ENCODE measurements around the gene TAMALIN. TPM values are rescaled to one million over a fixed set of nuclear protein-coding genes. Genes with fewer than 3 reads are reported as not detected.

Gene TAMALIN
- total and polyA plus RNA-seq, 2 of the 4 experiments (the other 2 are of a cell fraction), result 2.7 to 5.3 TPM

GRCh38 chr12:51971679-51972421 lies 34.9 kb upstream of the TAMALIN start (continued):
- TF ChIP-seq SMC3 (IDR thresholded peaks at IDR 0.05; ENCODE audit: low read depth, low read length), result no peak

DNA sequence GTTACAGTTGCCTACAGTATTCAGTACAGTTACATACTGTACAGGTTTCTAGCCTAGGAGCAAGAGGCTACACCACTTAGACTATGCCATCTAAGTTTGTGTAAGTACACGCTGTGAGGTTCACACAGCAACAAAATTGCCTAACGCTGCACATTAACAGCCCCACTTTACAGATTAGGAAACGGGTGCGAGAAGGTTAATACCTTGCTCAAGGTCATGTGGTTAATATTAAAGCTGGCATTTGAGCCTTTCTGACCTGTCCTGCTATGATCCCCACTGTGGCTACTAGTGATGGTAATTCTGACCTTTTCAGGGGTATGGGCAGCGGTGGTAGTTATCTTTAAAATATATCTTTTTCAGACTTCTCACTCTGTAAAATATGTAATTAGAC lies 34.3 kb upstream of the TAMALIN start:
- Histone ChIP-seq H3K27ac (ENCODE audit: insufficient read depth, low read length) (peak overlapping the region; percentile 5; the same call in 1 of the 2 replicates), H3K4me3 (ENCODE audit: insufficient read depth, low read depth, low read length) (no peak overlapping the region), H3K9me3 (ENCODE audit: control insufficient read depth, insufficient read depth, low read length) (no peaks in the 10 kb centered on the region), H2BK15ac (ENCODE audit: low read depth, low read length) (peak overlapping the region; percentile 96), H2BK20ac (ENCODE audit: low read depth, low read length) (peak overlapping the region; percentile 95), H4K8ac (ENCODE audit: low read depth in 2 of 2, low read length in 2 of 2) (peak overlapping the region; percentile 59 to 79), H3K27me3 (ENCODE audit: control insufficient read depth, insufficient read depth, low read length) (no peaks in the 10 kb centered on the region), H2AFZ (replicated peaks; ENCODE audit: low read length, poor library complexity) (no peak overlapping the region), H2AK5ac (ENCODE audit: low read depth, low read length) (peak overlapping the region; percentile 88), H3K56ac (ENCODE audit: extremely low read depth, insufficient read depth, low read length) (peak overlapping the region; percentile 20; the same call in 1 of the 2 replicates), H3K9ac (ENCODE audit: low read depth, low read length) (no peak overlapping the region; the same call in 1 of the 2 replicates), H2BK120ac (ENCODE audit: low read depth, low read length) (peak overlapping the region; percentile 95), H3K4me1 (ENCODE audit: control insufficient read depth, insufficient read depth, low read length) (peaks cover 38% of the 10 kb centered on the region), H3K4ac (ENCODE audit: low read depth, low read length) (peak overlapping the region; percentile 97), H2BK5ac (ENCODE audit: low read depth, low read length, poor library complexity, severe bottlenecking) (peak overlapping the region; percentile 83), H4K5ac (ENCODE audit: low read depth, low read length) (peak overlapping the region; percentile 49), H2AK9ac (replicated peaks; ENCODE audit: low read depth, low read length, poor library complexity) (no peak overlapping the region), H3K18ac (ENCODE audit: low read depth, low read length) (peak overlapping the region; percentile 78), H3K14ac (replicated peaks; ENCODE audit: low read depth, low read length) (peak overlapping the region; percentile 97), H3K23ac (ENCODE audit: low read depth, low read length) (peak overlapping the region; percentile 93), H4K91ac (ENCODE audit: insufficient read depth, low read depth, low read length) (peak overlapping the region; percentile 86), H4K20me1 (ENCODE audit: insufficient read depth, low read length) (peaks cover 15% of the 10 kb centered on the region), H3K36me3 (ENCODE audit: control insufficient read depth, insufficient read depth, low read length) (peaks cover 20% of the 10 kb centered on the region), H3K79me1 (ENCODE audit: low read depth in 1 of 2, low read length in 2 of 2) (peaks cover 34 to 93% of the 10 kb centered on the region in 2 experiments), H3K9me1 (ENCODE audit: insufficient read depth, low read length) (peaks cover 42% of the 10 kb centered on the region), H3K4me2 (ENCODE audit: low read depth, low read length) (peak overlapping the region; percentile 5; the same call in 1 of the 2 replicates)
- ATAC-seq (ENCODE audit: low read depth) (no peak), DNase-seq (no peak)
- ChIA-PET CTCF (interaction anchor here (1.0 to 2.6 kb wide), 4 partner anchors 9 to 32 kb away, joined by 3 to 16 read pairs (median 7); no protein-coding TSS in a partner anchor), POLR2A (ENCODE audit: unreplicated experiment) (no interaction called here)
- intact Hi-C loops (cut with micrococcal nuclease) (no loop called here), dilution Hi-C loops (cut with HindIII; ENCODE audit: low sequenced_read_pairs, unreplicated experiment) (loop anchor here (25.0 kb wide), 1 partner anchor 110 kb away; no protein-coding TSS in a partner anchor), in situ Hi-C loops (cut with MboI; ENCODE audit: low sequenced_read_pairs) (no loop called here)
- no peak for TF ChIP-seq MXI1 (IDR thresholded peaks at IDR 0.05; ENCODE audit: borderline replicate concordance, low read depth, low read length)
- WGBS, 2 experiments (ENCODE audit: extremely low coverage in 2 of 2, insufficient read length in 1 of 2), result 100% methylated on average over 1 of the region's 5 CpGs; no CpG with 5 or more reads in 1 of the 2 experiments
- no TSS peak for BruUV-seq (replicated peaks)
